ENCODE results near the gene PTPRQ.

PTPRQ gene

DNA sequence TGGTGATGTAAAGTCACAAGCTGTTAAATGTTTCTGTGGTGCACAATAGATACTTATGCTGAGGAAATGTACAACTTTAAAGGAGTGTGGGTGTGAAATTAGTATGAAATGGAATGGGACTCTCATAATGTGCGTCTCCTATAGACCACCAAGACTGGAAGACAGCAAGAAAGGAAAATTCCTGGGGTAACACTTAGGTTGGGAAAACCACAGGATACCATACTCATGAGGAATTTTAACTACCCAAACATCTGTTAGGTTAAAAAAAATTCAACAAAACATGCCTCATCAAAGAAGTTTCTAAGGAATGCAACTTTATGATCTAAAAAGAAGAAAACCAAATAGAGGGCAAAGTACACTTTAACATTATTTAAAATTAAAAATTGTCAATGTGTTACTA is 149.7 kb downstream of the PTPRQ start:
- Histone ChIP-seq H3K9me3 (ENCODE audit: control insufficient read depth, insufficient read depth, low read depth, low read length) (no peaks in the 10 kb centered on the region), H3K4me1 (ENCODE audit: control insufficient read depth, insufficient read depth, low read length) (no peaks in the 10 kb centered on the region), H3K27ac (ENCODE audit: extremely low read depth, low read depth, low read length) (no peak overlapping the region), H3K36me3 (ENCODE audit: control insufficient read depth in 2 of 2, insufficient read depth in 1 of 2, low read length in 2 of 2) (no peaks in the 10 kb centered on the region), H3K4me3 (ENCODE audit: low read depth, low read length) (no peak overlapping the region)
- ChIA-PET POLR2A (no interaction called here), CTCF (no interaction called here)
- TF ChIP-seq, protein P1, sequence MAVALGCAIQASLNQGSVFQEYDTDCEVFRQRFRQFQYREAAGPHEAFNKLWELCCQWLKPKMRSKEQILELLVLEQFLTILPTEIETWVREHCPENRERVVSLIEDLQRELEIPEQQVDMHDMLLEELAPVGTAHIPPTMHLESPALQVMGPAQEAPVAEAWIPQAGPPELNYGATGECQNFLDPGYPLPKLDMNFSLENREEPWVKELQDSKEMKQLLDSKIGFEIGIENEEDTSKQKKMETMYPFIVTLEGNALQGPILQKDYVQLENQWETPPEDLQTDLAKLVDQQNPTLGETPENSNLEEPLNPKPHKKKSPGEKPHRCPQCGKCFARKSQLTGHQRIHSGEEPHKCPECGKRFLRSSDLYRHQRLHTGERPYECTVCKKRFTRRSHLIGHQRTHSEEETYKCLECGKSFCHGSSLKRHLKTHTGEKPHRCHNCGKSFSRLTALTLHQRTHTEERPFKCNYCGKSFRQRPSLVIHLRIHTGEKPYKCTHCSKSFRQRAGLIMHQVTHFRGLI (tag by site-specific recombination; IDR thresholded peaks at IDR 0.05) = no peak
- TF ChIP-seq, protein P2, sequence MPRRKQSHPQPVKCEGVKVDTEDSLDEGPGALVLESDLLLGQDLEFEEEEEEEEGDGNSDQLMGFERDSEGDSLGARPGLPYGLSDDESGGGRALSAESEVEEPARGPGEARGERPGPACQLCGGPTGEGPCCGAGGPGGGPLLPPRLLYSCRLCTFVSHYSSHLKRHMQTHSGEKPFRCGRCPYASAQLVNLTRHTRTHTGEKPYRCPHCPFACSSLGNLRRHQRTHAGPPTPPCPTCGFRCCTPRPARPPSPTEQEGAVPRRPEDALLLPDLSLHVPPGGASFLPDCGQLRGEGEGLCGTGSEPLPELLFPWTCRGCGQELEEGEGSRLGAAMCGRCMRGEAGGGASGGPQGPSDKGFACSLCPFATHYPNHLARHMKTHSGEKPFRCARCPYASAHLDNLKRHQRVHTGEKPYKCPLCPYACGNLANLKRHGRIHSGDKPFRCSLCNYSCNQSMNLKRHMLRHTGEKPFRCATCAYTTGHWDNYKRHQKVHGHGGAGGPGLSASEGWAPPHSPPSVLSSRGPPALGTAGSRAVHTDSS (tag by site-specific recombination; IDR thresholded peaks at IDR 0.05) = no peak
- TF ChIP-seq ZNF529 (tag by site-specific recombination; IDR thresholded peaks at IDR 0.05; ENCODE audit: insufficient replicate concordance) (no peak), SCRT1 (tag by site-specific recombination; IDR thresholded peaks at IDR 0.05; ENCODE audit: borderline replicate concordance) (no peak), ZFP41 (tag by site-specific recombination; IDR thresholded peaks at IDR 0.05; ENCODE audit: borderline replicate concordance) (no peak), ZNF350 (tag by site-specific recombination; IDR thresholded peaks at IDR 0.05) (no peak), PRDM10 (tag by site-specific recombination; IDR thresholded peaks at IDR 0.05) (no peak), SP7 (tag by site-specific recombination; IDR thresholded peaks at IDR 0.05) (no peak), ZNF157 (tag by site-specific recombination; IDR thresholded peaks at IDR 0.05) (no peak), ZNF518A (tag by site-specific recombination; conservative IDR thresholded peaks at IDR 0.05; ENCODE audit: low read depth) (no peak), ZNF23 (tag by site-specific recombination; IDR thresholded peaks at IDR 0.05; ENCODE audit: borderline replicate concordance) (no peak), HOXA7 (CRISPR knock-in tag; IDR thresholded peaks at IDR 0.05; ENCODE audit: borderline replicate concordance) (no peak), ZBTB1 (tag by site-specific recombination; IDR thresholded peaks at IDR 0.05) (no peak), ZNF561 (tag by site-specific recombination; IDR thresholded peaks at IDR 0.05; ENCODE audit: borderline replicate concordance) (no peak), ZNF148 (tag by site-specific recombination; IDR thresholded peaks at IDR 0.05; ENCODE audit: borderline replicate concordance) (no peak)
- TF ChIP-seq, protein P3, sequence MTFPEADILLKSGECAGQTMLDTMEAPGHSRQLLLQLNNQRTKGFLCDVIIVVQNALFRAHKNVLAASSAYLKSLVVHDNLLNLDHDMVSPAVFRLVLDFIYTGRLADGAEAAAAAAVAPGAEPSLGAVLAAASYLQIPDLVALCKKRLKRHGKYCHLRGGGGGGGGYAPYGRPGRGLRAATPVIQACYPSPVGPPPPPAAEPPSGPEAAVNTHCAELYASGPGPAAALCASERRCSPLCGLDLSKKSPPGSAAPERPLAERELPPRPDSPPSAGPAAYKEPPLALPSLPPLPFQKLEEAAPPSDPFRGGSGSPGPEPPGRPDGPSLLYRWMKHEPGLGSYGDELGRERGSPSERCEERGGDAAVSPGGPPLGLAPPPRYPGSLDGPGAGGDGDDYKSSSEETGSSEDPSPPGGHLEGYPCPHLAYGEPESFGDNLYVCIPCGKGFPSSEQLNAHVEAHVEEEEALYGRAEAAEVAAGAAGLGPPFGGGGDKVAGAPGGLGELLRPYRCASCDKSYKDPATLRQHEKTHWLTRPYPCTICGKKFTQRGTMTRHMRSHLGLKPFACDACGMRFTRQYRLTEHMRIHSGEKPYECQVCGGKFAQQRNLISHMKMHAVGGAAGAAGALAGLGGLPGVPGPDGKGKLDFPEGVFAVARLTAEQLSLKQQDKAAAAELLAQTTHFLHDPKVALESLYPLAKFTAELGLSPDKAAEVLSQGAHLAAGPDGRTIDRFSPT (tag by site-specific recombination; IDR thresholded peaks at IDR 0.05) = no peak

Data from HEK293 (cell line).